ENCODE results near the gene ZNG1B. TPM values are rescaled to one million over a fixed set of nuclear protein-coding genes. Genes with fewer than 3 reads are reported as not detected.
"Not testable (repeated sequence)": the region's sequence is repeated elsewhere in the genome, so short reads cannot be mapped to it uniquely, and the experiment has no call there.

ZNG1B gene
- total RNA-seq, 2 donors from 2014 or later: 42.0 to 42.8 TPM

DNA sequence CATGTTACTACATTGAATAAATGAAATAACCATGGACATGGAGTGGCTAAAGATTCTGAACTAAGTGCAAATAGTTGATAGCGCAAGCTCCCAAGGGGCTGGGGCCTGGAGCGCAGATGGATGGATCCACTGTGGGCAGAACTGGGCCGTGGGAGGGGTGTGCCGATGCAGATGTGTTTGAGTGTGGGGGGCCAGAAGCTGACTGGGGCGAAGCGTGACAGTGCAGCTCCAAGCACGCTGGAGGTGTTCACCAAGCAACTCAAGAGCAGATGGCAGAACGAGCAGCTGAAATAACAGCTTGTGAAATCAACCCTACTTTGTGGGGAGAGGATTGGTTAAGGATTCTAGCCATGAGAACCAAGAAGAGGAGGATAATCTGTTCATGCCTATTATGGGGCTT lies 78.0 kb downstream of the ZNG1B start:
- H3K27me3 Mint-ChIP-seq (ENCODE audit: low read depth); H3K4me3 Mint-ChIP-seq; ATAC-seq (replicated peaks in 1 of 2): not testable (repeated sequence)

DNA sequence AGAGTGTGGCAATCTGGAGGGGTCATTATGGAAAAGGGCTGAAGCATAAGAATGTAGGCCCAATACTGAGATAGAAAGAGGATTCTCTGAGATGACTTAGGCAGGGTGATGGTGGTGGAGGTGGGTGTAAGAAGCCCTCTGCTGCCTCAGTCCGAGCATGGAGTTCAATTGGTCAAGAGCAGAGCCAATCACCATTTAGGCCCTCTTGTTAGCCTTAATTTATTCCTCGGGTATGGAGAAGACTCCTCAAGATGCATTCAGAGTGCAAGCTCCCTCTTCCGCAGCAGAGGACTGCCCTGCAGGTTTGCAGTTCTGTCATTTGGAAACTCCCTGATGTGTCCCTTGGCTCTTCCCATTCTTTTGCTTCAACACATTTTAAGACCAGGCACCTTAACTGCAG lies 78.5 kb downstream of the ZNG1B start:
- H3K4me3 Mint-ChIP-seq; H3K4me1 Mint-ChIP-seq (ENCODE audit: low read depth); ATAC-seq (replicated peaks in 1 of 2); H3K9me3 Mint-ChIP-seq; H3K27me3 Mint-ChIP-seq (ENCODE audit: low read depth); H3K36me3 Mint-ChIP-seq (ENCODE audit: insufficient read depth in 2 of 2); H3K27ac Mint-ChIP-seq; DNase-seq: not testable (repeated sequence)

More for the DNA sequence above, 78.0 kb downstream of the ZNG1B start:
- not testable (repeated sequence) for H3K9me3 Mint-ChIP-seq; H3K27ac Mint-ChIP-seq; H3K36me3 Mint-ChIP-seq (ENCODE audit: insufficient read depth in 2 of 2); H3K4me1 Mint-ChIP-seq (ENCODE audit: low read depth); DNase-seq

DNA sequence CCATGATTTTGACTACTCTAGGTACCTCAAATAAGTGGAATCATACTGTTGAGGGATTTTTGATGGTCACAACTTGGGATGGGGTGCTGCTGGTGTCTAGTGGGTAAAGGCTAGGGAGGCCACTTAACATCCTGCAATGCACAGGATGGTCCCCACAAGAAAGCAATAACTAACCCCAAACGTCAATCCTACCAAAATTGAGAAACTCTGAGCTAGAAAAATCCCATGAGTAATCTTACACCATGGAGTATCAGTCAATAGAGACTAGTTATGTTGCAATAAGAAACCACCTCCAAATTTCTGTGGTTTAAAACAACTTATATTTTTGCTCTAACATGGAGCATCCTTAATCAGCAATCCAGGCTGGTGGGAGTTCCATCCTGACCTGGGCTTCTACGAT lies 79.5 kb downstream of the ZNG1B start:
- not testable (repeated sequence) for H3K36me3 Mint-ChIP-seq (ENCODE audit: insufficient read depth in 2 of 2); H3K4me1 Mint-ChIP-seq (ENCODE audit: low read depth); H3K27ac Mint-ChIP-seq; H3K4me3 Mint-ChIP-seq; H3K9me3 Mint-ChIP-seq; H3K27me3 Mint-ChIP-seq (ENCODE audit: low read depth); DNase-seq
- ATAC-seq (replicated peaks in 1 of 2): peak; percentile 76 to 95

DNA sequence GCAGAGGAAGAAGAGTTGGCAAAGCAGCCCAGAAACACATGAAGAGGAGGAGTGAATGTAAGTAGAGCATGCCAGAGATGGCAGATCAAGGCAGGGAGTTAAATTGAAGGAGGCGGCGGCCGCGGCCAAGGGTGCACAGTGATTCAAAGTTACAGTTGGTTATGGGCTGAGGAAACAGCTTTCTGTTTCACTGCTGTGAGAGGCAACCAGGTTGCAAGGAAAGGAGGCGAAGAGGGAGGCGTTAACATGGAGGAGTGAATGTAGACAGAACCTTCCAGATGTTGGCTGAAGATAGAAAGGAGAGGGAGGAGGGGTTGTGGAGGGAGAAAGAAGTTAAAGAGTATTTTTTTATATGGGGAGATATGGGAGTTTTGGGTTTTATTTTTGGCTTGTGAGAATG lies 83.3 kb downstream of the ZNG1B start:
- H3K36me3 Mint-ChIP-seq (ENCODE audit: insufficient read depth in 2 of 2); DNase-seq; H3K4me1 Mint-ChIP-seq (ENCODE audit: low read depth); H3K27me3 Mint-ChIP-seq (ENCODE audit: low read depth); H3K4me3 Mint-ChIP-seq; ATAC-seq (replicated peaks in 1 of 2); H3K27ac Mint-ChIP-seq; H3K9me3 Mint-ChIP-seq: not testable (repeated sequence)

DNA sequence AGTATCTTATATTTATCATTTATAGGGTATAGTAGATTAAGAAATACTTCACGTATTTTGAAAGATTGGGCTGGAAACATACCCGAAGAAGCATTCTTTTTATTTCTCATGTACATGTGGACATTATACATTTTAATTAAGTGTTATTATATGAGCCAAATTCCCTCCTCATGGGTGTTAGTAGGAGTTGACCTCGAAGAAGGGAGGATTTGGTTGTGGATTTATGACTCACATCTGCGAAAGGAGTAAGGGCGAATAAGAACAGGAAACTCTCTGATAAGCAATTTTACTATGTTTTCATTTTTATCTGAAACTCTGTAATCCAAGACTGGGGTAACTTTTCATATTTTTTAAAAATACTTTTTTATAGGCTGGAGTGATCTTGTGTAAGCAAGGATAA lies 84.0 kb downstream of the ZNG1B start:
- not testable (repeated sequence) for H3K36me3 Mint-ChIP-seq (ENCODE audit: insufficient read depth in 2 of 2); DNase-seq; H3K9me3 Mint-ChIP-seq; H3K4me3 Mint-ChIP-seq; ATAC-seq (replicated peaks in 1 of 2); H3K4me1 Mint-ChIP-seq (ENCODE audit: low read depth); H3K27me3 Mint-ChIP-seq (ENCODE audit: low read depth); H3K27ac Mint-ChIP-seq

DNA sequence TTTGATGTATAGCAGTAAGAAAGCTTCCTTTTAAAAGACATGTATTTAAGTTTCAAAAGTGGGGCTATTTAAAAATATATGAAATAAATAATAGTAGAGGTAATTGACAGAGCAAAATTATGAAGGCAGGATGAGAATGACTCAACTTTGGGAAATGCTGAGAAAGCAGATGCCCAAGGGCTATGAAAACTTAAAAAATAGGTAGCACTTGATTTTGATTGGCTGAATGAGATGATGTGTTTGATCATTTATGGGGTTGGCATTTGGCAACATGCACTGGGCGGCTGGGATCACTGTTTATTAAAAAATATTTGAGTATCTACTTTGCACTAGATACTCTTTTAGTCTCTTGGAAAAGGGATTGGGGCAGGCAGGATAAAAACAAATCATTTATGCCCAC lies 87.5 kb downstream of the ZNG1B start:
- not testable (repeated sequence) for H3K36me3 Mint-ChIP-seq (ENCODE audit: insufficient read depth in 2 of 2); DNase-seq; H3K27me3 Mint-ChIP-seq (ENCODE audit: low read depth); H3K9me3 Mint-ChIP-seq; ATAC-seq (replicated peaks in 1 of 2); H3K4me3 Mint-ChIP-seq; H3K27ac Mint-ChIP-seq; H3K4me1 Mint-ChIP-seq (ENCODE audit: low read depth)

DNA sequence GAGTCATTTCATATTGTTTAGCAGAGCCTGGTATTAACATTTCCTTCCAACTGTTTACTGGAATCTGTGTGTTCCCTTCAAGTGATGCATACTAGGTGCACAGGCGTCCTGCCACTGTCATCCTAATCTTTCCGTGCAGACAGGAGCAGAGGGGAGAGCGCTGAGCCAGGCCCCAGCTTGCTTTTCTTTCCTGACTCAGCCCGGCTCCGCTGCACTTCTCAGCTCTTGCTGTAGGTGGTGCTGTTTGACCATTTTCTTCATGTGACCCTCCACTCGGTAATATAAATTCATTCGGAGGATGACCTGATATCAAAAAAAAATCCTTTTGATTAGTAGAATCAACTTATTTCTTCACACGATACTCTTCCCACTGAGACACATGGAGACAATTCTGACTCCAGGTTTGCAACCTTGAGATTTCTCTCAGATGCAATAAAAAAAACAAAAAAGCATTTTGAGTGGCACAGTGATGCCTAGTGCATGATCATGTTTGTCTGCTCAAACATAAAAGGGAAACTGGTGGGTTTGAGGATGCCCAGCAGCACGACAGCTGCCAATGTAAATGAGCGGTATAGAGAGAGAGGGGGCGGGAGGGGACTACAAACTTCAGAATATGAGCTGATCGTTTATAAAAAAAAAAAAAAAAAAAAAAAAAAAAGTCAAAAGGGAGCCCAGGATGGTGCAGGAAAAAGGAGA lies 90.0 kb downstream of the ZNG1B start:
- not testable (repeated sequence) for H3K4me1 Mint-ChIP-seq (ENCODE audit: low read depth); H3K4me3 Mint-ChIP-seq; DNase-seq; H3K36me3 Mint-ChIP-seq (ENCODE audit: insufficient read depth in 2 of 2); H3K27ac Mint-ChIP-seq; H3K9me3 Mint-ChIP-seq; H3K27me3 Mint-ChIP-seq (ENCODE audit: low read depth)
- peak; percentile 76 to 84 for ATAC-seq (replicated peaks in 1 of 2)

DNA sequence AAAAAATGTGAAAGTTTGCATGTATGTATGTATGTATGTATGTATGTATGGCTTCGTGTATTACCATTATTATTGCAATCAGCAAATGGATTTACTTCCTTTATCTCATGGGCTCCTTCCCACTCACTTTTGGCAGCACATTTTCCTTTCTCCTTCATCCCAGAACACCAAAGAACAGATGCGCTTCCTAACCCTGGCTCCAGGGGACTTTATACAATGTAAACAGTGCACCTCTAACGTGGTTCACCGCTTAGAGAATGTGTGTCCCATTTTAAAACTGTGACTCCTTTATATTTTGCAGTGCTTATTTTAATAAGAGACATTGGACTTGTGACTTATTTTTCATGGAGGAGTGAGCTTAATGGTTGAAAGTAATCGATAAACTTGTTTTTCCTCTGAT lies 90.6 kb downstream of the ZNG1B start:
- not testable (repeated sequence) for H3K4me3 Mint-ChIP-seq; DNase-seq; ATAC-seq (replicated peaks in 1 of 2); H3K36me3 Mint-ChIP-seq (ENCODE audit: insufficient read depth in 2 of 2); H3K27ac Mint-ChIP-seq; H3K27me3 Mint-ChIP-seq (ENCODE audit: low read depth); H3K4me1 Mint-ChIP-seq (ENCODE audit: low read depth); H3K9me3 Mint-ChIP-seq

DNA sequence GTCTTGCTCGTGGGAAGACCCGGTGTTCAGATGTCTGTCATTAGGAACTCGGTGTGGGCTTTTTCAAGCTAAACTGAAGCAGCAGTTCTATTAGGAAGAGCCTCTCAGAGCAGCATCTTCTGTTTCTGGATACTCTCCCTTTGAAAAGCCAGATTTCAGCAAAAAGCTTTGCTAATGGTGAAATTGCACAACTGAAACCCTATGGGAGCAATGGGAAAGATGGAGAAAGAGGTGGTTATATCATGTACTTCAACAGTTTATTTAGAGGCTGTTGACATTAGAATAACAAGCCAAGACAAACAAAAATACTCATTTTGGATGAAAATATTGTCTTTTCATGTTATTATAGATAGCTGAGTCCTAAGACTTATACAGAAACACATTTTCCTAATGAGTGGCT lies 91.4 kb downstream of the ZNG1B start:
- not testable (repeated sequence) for H3K27ac Mint-ChIP-seq; H3K9me3 Mint-ChIP-seq; DNase-seq; ATAC-seq (replicated peaks in 1 of 2); H3K4me1 Mint-ChIP-seq (ENCODE audit: low read depth); H3K36me3 Mint-ChIP-seq (ENCODE audit: insufficient read depth in 2 of 2); H3K4me3 Mint-ChIP-seq; H3K27me3 Mint-ChIP-seq (ENCODE audit: low read depth)

DNA sequence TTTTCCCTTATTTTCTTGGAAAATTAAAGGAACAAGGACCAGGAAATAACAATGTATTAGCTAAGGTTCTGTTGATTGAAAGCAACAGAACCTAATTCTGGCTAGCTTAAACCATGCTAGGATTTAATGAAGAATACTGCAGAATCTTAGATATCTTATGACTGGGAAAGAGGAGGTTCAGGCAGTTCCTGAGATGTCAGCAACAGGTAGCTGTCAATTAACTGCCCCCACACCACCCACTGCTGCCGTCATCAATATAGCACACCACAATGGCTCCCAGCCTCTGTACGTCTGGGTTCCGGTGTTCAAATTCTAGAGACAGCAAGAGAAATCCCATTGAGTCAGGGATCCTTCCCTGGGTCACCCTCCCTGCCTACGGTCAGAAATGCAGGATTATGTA lies 95.5 kb downstream of the ZNG1B start:
- H3K36me3 Mint-ChIP-seq (ENCODE audit: insufficient read depth in 2 of 2); H3K27ac Mint-ChIP-seq; H3K27me3 Mint-ChIP-seq (ENCODE audit: low read depth); ATAC-seq (replicated peaks in 1 of 2); H3K9me3 Mint-ChIP-seq; H3K4me1 Mint-ChIP-seq (ENCODE audit: low read depth); H3K4me3 Mint-ChIP-seq; DNase-seq: not testable (repeated sequence)

DNA sequence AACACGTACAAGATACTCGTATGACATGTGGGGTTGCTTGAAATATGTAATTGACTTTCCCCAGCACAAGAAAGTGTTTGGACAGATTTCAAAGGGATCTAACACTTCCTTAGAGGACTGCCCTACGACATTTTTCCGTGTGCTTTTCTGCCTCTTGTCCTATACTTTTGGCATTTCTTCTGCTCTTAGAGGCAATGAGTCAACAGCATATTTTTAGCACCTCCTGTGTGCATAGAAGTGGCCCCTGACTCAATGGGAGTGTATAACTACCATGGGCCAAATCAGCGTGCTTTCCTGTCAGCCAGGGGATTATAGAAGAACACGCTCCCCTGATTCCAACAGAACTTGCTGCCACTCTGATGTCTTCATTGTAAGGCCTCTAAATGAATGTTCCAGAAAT lies 99.1 kb downstream of the ZNG1B start:
- H3K4me3 Mint-ChIP-seq; H3K36me3 Mint-ChIP-seq (ENCODE audit: insufficient read depth in 2 of 2); H3K9me3 Mint-ChIP-seq; ATAC-seq (replicated peaks in 1 of 2); H3K27ac Mint-ChIP-seq; H3K4me1 Mint-ChIP-seq (ENCODE audit: low read depth); DNase-seq: not testable (repeated sequence)
- peaks cover 13% of the 10 kb centered on the region for H3K27me3 Mint-ChIP-seq (ENCODE audit: low read depth)

DNA sequence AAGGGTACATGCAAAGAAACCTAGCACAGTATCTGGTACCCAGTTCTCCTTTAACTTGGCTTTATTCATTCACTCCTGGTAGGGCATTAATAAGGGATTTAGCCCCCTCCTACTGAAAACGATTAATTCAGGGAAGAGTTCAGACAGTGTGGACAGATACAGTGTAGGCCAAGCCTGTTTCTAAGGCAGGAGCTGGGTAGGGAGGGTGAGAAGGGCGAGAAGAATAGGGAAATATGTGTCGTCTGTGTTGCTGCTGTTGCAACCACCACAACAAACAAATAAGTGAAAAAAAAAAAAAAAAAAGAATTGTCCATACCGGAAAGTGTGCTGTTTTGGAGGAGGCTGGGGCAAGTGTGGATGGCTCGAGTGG lies 103.3 kb downstream of the ZNG1B start:
- ATAC-seq (replicated peaks in 1 of 2); H3K27ac Mint-ChIP-seq; H3K36me3 Mint-ChIP-seq (ENCODE audit: insufficient read depth in 2 of 2); H3K4me1 Mint-ChIP-seq (ENCODE audit: low read depth); H3K9me3 Mint-ChIP-seq; DNase-seq; H3K27me3 Mint-ChIP-seq (ENCODE audit: low read depth): not testable (repeated sequence)
- H3K4me3 Mint-ChIP-seq: peak overlapping the region; percentile 44 to 76

DNA sequence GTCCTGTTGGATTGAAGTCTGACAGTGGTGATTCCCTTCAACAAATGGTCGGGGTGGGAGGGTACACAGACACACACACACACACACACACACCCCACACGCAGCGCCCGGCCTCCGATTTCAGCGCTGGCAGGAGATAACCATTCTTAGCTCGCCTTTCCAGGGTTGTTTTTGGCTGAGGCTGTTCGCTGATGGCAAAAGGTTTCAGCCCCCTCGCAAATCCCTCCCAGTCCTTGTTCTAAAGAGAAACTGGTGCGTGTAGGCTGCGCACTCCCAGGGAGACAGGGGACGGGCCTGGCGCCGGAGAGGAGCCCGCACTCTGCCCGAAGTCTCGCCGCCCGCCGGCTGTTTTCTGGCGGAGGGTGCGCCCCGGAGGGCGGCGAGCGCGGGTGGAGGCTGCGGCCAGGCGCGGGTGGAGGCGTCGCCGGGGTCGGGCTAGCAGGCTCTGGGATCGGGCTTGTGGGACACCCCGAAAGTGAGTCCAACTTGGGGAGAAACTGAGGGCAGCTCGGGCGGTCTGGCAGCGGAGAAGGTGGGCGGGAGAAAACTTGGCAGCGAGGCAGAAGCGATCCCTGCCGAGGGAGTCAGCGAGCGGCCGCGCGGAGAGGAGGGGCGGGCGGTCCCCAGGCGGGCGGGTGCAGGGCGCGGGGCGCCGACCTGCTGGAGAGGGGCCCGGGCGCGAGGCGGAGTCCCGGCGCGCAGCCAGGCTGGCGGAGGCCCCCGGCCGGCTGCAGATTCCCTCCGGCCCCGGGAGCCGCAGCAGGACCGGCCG lies 103.9 kb downstream of the ZNG1B start:
- not testable (repeated sequence) for H3K4me1 Mint-ChIP-seq (ENCODE audit: low read depth); H3K9me3 Mint-ChIP-seq; H3K27ac Mint-ChIP-seq; H3K36me3 Mint-ChIP-seq (ENCODE audit: insufficient read depth in 2 of 2); H3K27me3 Mint-ChIP-seq (ENCODE audit: low read depth)
- peak overlapping the region; percentile 65 to 76 for H3K4me3 Mint-ChIP-seq
- peak; percentile 29 to 33 for DNase-seq
- peak; percentile 78 to 82 for ATAC-seq (replicated peaks in 1 of 2)

DNA sequence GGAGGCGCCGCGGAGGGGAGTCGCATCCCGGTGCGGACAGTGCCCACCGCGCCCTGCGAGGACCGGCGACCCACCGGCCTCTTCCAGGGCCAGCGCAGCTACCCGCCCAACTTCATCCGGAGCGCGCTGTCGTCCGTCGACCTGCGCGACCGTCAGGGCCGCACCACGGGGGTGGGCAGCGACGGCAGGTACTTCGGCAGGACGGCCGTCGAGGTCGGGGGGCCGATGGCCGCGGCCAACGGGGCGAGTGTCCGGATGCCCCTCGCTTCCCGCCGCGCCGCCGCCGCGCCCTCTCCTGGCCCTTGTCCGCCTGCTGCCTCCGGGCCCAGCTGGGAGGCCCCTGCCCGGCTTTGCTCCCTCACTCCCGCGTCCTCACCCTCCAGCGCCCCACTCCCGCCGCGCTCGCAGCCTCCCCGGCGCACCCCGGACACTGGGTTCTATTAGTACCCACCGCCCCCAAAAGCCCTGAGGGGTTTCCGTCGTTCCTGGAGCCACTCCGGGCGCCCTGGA lies 104.5 kb downstream of the ZNG1B start:
- H3K36me3 Mint-ChIP-seq (ENCODE audit: insufficient read depth in 2 of 2); H3K9me3 Mint-ChIP-seq: not testable (repeated sequence)

More for the DNA sequence above, 104.5 kb downstream of the ZNG1B start:
- H3K4me1 Mint-ChIP-seq (ENCODE audit: low read depth); H3K27ac Mint-ChIP-seq; DNase-seq; H3K27me3 Mint-ChIP-seq (ENCODE audit: low read depth): not testable (repeated sequence)
- H3K4me3 Mint-ChIP-seq: peak overlapping the region; percentile 57 to 80
- peak; percentile 65 to 70 for ATAC-seq (replicated peaks in 1 of 2)
